HEK293T (cell line): ENCODE measurements around the gene NECAB2.

Experiments used
- BHLHE40 ChIP-seq: fragments of 450-650 bp; IDR thresholded peaks from 2 replicates; pipeline ENCODE4 v1.6.1; 2016; ENCODE audit warnings: mild to moderate bottlenecking, moderate library complexity, borderline replicate concordance
- ELF4 ChIP-seq: fragments of 450-650 bp; IDR thresholded peaks from 2 replicates; pipeline ENCODE4 v1.6.1; 2017; ENCODE audit warnings: antibody characterized with exemption
- FOXA1 ChIP-seq: fragments of 450-650 bp; IDR thresholded peaks from 2 replicates; pipeline ENCODE4 v1.6.1; 2016; ENCODE audit warnings: mild to moderate bottlenecking
- SUZ12 ChIP-seq: fragments of 450-650 bp; IDR thresholded peaks from 2 replicates; pipeline ENCODE4 v1.6.1; 2016; ENCODE audit warnings: mild to moderate bottlenecking

- TF ChIP-seq ELF4 (no peak), BHLHE40 (no peak), FOXA1 (no peak), SUZ12 (no peak)
Measured at GRCh38 chr16:83973077-83973476, 5.0 kb downstream of the NECAB2 start.
